ENCODE results near the gene SUSD6. TPM values are rescaled to one million over a fixed set of nuclear protein-coding genes. Genes with fewer than 3 reads are reported as not detected.

Gene SUSD6
- polyA plus RNA-seq, 1 donor = 22.8 TPM

DNA sequence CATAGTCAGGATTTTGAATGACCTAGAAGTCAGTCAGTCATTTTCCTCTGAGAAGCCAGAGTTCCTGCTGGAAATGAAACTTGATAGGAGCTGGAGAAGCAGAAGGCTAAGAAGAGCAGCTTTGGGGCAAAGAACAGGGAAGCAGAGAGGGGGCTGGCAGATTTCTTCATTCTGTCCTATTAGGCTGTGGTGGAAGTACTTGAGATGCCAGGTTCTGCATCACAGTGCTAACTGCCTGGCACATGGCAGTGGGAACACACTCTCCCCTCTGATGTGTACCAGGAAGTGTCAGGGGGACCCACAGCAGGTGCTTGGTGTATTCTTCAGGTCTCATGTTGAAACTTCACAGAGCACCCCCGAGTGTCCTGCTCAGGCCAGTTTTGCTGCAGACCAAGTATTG, 61.0 kb downstream of the SUSD6 start:
- no peak for DNase-seq

DNA sequence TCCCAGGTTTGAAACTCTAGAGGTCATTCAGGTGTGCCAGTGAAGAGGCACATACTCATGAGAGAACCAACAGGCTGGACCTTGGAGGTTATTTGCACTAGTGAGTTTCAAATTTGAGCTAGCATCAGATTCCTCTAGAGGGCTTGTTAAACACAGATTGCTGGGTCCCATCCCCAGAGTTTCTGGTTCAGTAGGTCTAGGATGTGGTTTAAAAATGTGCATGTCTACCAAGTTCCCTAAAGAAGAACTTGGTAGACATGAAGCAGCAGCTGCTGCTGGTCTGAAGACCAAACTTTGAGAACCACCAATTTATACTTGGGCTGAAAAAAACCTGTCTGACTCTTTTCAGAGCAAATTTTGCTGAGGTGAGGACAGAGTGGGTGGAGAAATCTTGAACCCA, 61.7 kb downstream of the SUSD6 start:
- no peak for DNase-seq

DNA sequence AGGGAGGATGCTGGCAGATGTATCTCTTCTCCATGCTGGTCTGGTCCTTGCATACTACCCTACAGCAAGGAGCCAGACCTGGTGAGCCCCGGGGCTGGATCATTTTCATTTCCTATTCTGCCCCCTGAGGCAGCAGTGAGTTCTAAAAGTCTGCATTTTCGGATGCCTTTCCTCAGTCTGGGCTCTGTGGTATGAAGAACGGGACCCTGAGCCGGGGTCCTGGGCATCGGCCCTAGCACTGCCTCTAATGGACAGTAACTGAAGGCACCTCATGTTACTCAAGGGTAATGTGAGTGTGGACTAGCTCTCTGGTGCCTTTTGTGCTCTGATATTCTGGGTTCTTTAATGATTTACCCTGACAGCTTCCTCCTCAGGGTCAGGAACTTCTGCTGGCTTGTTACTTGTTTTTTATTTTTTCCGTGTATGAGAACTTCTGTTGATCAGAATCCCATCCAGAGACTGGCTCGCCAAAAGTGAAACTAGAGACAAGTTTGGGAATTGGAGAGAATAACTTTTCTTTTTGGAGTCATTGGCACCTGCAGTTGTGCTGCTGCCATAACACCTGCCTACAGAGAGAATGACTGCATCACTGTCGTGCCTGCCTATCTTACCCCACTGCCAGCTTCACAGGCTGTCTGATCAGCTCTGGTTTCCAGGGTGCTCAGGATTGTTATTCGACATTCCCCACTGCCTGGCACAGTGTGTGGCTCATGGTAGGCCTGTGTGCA, 62.3 kb downstream of the SUSD6 start:
- DNase-seq = no peak

GRCh38 chr14:69674546-69675244, 63.3 kb downstream of the SUSD6 start:
- DNase-seq = no peak

GRCh38 chr14:69675245-69675583, 63.8 kb downstream of the SUSD6 start:
- no peak for DNase-seq

GRCh38 chr14:69675877-69676416, 64.6 kb downstream of the SUSD6 start:
- DNase-seq = no peak

DNA sequence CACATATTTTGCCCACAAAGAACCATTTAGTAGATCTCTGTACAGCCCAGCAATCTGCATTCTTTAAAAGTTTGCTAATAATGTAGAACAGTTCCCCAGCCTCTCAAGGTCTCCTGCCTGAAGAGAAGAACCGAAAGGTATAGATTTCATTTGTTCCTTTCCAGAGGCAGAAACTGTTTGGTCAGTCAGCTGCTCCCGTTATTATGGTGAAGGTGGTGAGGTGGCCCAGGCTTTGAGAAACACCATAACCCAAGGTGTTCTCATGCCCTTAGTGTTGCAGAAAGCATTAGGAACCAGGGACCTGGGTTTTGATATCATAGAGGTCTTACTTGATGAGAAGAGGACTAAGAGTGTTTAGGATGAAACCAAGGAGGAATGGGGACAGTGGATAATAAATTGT, 65.3 kb downstream of the SUSD6 start:
- no peak for DNase-seq

DNA sequence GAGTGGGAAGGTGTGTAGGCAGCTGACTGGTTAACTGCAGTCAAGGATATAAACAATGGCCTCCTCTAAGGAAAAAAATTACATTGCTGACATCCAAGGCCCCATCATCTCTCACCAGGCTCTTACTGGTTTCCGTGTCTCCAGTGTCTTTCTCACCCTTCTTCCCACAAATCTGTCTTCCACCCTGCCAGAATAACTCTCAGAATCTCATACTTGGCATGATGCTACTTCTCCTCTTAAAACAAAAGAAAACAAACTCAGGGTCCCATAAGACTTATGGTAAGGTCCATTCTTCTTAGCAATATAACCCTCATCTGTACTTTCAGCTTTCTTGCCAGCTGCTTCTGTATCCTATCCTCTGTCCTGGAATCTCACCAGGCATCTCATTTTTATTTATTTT, 68.9 kb downstream of the SUSD6 start:
- DNase-seq = no peak

DNA sequence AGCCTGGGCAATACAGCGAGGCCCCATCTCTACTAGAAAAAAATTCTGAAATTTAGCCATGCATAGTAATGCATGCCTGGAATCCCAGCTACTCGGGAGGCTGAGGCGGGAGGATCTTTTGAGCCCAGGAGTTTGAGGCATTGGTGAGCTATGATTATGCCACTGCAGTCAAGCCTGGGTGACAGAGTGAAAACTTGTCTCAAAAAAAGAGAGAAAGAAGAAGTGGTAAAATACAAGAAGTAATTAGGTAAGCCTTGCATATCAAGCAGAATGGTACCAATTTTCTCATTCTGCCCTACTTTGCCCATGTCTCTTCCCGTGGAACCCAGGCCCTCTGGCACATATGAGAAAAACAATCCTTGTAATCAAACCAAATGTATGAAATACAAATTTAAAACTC, 70.7 kb downstream of the SUSD6 start:
- DNase-seq = no peak

- DNase-seq = no peak
Observed at GRCh38 chr14:69682621-69683263, 71.3 kb downstream of the SUSD6 start.

DNA sequence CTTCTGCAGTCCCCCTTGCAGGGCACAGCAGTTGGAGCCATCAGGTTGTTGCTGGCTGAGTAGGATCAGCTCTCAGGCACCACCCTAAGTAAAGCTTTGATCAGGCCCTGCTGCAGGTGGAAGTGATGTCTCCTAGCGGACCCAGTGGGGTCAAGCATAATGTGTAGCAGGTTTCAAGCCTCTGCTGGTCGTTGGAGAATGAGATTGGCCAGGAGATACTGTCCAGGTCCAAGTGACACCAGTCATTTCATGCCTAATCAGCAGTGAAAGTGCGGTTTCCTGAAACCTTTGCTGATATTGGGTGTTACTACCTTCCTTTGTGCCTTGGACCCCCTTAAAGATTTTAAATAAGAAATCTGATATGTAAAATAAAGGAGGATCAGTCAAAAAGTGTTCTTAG, 72.6 kb downstream of the SUSD6 start:
- no peak for DNase-seq

- DNase-seq = no peak
Observed at GRCh38 chr14:69684461-69685217, 73.2 kb downstream of the SUSD6 start.

DNA sequence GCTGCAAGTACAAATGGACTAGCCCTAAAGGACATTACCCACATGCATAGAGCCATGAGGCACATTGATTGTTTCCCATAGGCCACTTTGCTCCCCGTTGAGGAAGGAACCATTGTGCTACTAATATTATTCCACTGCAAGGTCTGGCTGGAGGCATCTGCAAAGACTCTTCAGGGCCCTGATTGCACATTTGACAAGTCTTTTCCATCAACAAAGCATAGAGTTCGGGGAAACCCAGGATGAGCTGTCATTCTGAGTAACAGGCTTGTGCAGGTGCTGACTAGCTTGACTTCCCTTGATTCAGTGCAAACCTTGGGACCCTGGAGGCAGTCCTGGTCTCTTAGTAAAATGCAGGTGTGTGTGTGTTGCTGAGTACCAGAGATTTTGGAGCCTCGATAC, 73.8 kb downstream of the SUSD6 start:
- DNase-seq = no peak

GRCh38 chr14:69685716-69686115, 74.3 kb downstream of the SUSD6 start:
- DNase-seq = no peak

DNA sequence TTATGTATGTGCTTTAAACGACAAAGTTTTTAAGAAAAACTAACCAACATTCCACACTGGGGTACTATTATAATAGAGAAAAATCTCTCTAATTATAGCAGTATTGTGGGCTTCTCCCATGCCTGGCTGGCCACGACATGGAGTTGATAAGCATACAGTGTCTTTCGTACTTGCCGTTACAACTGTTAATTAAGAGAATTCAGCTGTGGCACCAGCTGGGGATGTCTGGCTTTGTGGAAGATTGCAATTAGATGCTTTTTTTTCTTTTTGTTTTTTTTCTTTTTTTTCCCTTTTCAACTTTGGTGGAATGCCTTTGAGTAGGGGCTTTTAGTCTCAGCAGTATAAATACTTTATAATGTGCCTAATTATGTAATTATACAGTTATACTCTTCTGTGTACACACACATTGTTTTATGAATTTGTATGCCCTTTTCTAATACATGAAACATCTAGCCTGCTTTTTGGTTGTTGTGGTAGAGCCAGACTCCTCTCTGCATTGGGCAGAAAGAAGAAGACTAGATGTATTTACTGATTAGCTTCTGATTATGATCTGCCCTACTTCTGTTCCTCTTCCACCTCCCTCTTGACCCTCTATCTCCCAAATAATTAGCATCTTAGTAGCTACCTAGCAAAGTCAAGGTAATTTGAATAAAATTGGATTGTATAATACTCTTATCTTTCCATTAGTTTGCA, 76.4 kb downstream of the SUSD6 start:
- no peak for DNase-seq

DNA sequence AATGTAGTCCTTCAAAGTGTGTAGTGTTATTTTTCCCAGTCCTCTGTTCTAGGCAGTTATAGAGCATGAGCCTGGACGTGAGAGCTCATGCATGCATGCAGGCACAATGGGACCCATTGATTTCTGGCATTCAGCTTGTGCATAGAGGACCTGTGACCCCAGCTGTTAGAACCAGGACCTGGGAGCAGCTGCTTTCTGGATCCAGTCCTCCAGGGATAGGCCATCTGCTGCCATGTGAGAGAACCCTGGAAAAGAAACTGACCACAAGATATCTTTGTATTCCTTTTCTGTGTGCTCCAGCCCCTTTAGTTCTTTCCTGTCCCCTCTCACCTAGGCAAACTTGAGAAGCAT, 76.9 kb downstream of the SUSD6 start:
- DNase-seq = no peak

GRCh38 chr14:69690042-69690441, 78.6 kb downstream of the SUSD6 start:
- DNase-seq = no peak

- no peak for DNase-seq
Observed at GRCh38 chr14:69692594-69692993, 81.2 kb downstream of the SUSD6 start.

- no peak for DNase-seq
Observed at GRCh38 chr14:69693145-69693544, 81.7 kb downstream of the SUSD6 start.

GRCh38 chr14:69693801-69694729, 82.7 kb downstream of the SUSD6 start:
- no peak for DNase-seq

GRCh38 chr14:69694730-69695281, 83.4 kb downstream of the SUSD6 start:
- no peak for DNase-seq
